GM19395 (cell line): ENCODE data around the gene SEC23B.
"Not testable (repeated sequence)": the region's sequence is repeated elsewhere in the genome, so short reads cannot be mapped to it uniquely, and the experiment has no call there.

Experiments
- ATAC-seq: cut with Tn5 transposase; IDR thresholded peaks from one replicate; pipeline ENCODE4 v1.9.1; 2021; ENCODE audit warnings: mild to moderate bottlenecking, moderate library complexity; ENCODE audit not compliant: unreplicated experiment

Gene SEC23B

DNA sequence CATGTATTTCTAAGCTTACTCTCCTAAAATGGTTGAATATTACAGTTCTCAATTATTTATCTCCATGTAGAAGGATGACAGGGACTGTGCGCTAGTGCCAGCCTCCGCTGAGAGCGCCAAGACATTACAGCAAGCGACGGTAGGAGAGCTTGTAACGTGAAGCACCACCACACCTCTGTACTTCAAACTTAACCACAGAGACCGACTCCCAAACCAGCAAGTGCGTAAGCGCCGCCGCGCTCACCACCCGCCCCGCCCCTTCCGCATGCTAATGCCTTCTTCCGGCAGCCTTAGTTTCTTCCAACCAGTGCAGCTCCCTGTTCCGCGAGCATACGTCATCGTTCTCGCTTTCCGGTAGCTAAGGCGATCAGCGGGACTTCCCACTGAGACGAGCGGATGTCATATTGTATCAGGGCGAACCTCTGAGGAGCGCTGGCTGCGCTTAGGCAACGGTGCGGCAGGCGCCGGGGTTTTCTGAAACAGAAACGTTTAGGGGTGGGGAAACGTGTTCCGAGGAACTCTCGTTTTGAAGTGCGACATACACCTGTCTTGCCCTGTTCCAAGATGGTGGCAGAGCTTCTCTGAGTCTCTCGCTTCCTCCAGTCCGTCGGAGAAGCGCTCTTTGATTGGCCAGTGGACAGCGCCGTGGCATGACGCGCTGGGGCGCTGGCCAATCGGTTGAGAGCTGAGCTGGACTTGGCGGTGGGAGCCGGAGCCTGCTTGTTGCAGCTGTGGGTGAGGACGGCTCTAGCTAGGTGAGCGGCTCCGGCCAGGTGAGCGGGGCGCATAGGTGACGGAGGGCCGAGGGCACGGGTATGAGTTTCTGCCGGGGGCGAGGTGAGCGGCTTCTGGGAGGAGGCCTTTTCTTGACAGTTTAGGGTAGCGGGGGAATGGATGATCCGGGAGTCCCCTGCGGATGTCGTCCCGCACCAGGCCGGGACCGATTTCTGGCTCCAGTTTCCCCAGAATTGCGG is at the start of gene SEC23B:
SEC23B (plus strand) TSS at position 723 of the 974 bp plus-strand sequence. CDS start 2,896 bp downstream, outside the sequence.
- ATAC-seq: peak; percentile 96

DNA sequence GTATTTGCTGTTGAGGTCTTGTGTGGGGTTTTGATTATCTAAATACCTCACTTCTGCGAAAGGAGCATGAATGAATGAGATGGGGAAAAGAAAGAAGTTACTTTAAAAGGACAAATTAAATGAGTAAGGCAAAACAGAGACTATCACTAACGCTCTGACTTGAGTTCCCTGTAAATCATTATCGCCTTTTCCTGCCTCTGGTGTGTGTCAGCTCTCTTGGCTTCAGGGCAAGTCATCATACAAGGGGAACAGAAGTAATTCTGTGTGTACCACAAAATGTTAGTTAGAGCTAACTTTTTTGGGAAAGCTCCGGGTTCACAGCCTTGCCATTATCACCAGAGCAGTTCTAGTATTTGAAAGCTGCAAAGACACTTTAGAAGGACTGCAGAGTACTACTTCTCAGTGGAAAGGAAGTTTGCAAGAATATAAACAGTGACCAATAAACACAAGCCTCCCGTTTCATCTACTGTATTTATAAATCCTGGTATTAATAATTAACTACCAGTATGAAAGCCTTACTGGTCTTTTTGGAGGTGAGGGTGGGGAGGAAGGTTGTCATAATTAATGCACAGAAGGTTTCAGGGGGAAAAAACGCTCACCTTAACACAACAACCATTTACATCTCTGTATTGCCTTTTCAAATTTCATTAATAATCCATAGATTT is 42.1 kb upstream of the SEC23B start:
- no peak for ATAC-seq

GRCh38 chr20:18466574-18466893 is 41.2 kb upstream of the SEC23B start:
- ATAC-seq: peak; percentile 29

DNA sequence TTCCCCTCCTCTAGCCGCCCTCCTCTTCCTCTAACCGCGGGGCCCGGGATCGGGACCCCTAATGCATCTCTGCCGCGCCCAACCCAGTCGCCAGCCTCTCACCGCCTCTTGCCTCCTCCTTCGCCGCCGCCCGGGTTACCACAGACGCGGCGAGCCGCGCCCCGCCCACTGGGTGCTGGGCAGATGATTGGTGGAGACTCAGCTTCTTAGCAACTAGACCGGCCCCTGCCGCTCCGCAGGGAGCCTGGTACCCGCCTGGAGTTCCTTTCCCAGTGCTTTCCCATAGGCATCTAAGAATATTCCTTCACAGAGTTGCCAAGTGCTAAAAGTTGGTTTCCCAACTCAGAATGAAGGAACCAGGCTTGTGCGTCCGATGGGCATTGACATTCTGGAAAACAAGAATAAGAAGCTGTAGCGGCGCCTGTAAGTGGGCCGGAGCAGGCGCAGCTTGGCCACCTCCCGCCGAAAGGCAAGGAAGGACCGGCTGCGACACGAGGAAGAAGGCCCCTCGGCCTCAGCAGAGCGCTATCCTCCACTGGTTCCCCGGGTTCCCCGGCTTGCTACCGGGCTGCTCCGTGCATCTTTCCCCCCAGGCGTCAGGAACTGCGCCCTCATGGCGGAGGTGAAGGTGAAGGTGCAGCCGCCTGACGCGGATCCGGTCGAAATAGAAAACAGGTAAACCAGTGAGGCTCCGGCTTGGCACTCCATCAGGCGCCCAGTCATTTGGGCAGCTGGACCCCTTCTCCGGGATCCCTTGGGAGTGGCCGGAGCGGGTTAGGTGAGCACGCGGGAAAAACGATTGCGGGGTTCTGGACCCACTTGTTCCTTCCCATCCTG is 40.6 kb upstream of the SEC23B start, which contains the start of the genes DZANK1 and POLR3F:
DZANK1 (minus strand) TSS at position 137 of the 837 bp plus-strand sequence. CDS start 1,672 bp downstream, outside the sequence.
POLR3F (plus strand) TSS at position 497 of the 837 bp plus-strand sequence; CDS start at position 614, 117 bp downstream.
- ATAC-seq: peak; percentile 97

- no peak for ATAC-seq
Observed at GRCh38 chr20:18477218-18477617, 30.5 kb upstream of the SEC23B start.

GRCh38 chr20:18477821-18478220 is 29.9 kb upstream of the SEC23B start:
- ATAC-seq: no peak

- no peak for ATAC-seq
Observed at GRCh38 chr20:18481596-18481995, 26.1 kb upstream of the SEC23B start.

DNA sequence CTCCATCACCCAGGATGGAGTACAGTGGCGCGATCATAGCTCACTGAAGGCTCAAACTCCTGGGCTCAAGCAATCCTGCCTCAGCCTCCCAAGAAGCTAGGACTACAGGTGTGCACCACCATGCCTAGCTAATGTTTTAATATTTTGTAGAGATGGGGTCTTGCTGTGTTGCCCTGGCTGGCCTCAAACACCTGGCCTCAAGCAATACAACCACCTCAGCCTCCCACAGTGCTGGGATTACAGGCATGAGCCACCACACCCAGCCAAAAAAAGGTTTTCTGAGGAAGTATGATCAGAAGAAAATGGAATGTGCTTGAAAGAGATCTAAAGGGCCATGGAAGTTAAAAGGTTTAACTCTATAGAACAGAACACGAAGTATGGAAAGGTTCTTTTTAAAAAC is 19.4 kb upstream of the SEC23B start:
- ATAC-seq: no peak

- ATAC-seq: no peak
Observed at GRCh38 chr20:18496042-18496441, 11.7 kb upstream of the SEC23B start.

DNA sequence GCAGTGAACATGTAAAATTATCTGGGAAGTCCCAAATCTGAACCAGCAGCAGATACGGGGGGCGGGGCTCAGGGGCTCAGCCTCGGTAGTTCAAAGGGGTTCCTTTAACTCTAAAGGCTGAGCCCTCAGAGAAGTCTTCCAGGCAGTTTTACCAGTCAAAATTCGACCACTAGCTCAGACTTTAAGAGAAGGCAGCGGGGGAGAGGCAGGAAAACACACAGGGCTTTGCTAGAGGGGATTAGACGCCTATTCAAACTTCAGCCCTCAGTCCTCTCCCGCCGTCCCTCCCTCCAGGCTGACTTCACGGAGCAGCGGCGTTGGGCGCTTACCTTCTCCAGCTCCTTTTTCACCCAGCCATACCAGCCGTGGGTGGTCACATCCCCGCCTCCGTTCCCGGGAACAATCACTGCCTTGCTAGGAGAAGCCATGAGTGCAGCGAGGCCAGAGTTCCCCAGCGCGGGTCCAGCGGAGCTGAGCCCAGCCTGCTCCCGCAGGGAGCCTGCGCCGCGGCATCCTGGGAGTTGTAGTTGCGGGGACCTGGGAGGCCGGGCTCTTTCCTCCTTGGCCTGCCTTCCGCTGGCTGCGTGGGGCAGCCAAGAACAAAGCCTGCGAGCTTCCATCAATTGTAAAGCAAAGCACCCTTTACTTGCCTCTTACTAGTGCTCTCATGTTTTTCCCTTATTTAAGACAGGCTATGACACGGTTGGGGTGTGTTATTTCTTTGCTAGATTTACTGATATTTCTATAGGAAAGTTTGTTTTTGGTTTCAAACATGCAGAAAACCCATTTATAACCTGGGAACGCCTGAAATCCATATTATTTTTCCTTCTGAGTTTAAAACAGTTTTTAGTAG is 10.8 kb upstream of the SEC23B start, which contains the start of gene RBBP9:
RBBP9 (minus strand) TSS at position 486 of the 853 bp plus-strand sequence; CDS start at position 428, 58 bp downstream.
- ATAC-seq: peak; percentile 98

GRCh38 chr20:18497603-18498002 is 10.1 kb upstream of the SEC23B start:
- ATAC-seq: no peak

DNA sequence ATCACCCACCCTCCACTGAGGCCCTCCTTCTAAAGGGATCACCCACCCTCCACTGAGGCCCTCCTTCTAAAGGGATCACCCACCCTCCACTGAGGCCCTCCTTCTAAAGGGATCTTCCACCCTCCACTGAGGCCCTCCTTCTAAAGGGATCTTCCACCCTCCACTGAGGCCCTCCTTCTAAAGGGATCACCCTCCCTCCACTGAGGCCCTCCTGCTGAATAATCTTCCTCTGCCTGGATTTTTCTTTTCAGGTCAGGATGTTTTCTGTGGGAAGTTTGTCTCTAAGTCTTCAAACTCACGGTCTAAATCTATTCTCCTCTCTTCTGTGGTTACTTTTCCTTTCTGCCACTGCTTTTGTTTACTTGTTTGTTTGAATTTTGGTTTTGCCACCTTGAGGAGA is 6.1 kb upstream of the SEC23B start:
- not testable (repeated sequence) for ATAC-seq

DNA sequence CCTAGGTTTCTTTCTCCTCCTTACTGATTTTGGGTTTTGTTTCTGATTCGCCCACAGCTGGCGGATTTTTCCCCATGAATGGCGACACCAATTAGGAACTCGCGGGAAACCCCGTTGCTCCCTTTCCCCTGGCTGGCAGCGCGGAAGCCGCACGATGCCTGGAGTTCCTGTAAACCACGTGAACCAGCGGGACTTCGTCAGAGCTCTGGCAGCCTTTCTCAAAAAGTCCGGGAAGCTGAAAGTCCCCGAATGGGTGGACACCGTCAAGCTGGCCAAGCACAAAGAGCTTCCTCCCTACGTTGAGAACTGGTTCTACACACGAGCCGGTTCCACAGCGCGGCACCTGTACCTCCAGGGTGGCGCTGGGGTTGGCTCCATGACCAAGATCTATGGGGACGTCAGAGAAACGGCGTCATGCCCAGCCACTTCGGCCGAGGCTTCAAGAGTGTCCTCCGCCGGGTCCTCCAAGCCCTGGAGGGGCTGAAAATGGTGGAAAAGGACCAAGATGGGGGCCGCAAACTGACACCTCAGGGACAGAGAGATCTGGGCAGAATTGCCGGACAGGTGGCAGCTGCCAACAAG is 3.2 kb upstream of the SEC23B start:
- ATAC-seq: no peak

DNA sequence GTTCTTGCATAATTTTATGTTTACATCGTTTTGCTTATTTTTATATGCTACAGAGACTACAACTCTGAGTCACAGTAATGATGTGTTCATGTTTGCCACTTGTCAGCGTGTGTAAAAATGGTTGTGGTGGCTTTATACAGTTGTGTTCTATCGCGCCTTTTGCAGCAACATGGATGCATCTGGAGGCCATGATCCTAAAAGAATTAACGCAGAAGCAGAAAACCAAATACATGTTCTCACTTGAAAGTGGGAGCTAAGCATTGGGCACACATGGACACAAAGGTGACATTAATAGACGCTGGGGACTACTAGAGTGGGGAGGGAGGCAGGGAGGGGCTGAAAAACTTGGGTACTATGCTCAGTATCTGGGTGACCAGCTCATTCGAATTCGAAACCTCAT is 996 bp upstream of the SEC23B start:
- no peak for ATAC-seq

DNA sequence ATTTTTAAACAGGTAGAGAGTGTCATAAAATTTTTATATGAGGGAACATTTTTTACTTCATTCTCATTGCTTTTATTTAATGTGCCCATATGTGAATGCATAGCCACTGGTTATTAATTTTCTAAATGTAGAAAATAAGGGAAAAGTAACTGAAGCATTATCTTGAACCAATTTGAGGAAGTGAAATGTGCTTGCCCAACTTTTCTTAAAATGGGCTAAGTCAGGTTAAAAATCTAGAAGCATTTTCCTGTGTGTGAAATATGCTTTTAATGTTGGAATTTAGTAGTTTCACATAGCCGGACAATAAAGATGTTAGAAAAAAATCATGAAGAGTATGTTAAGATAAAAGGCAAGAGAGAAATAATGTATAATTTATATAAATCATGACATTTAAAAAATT is 3.8 kb downstream of the SEC23B start:
- no peak for ATAC-seq

- ATAC-seq: no peak
Observed at GRCh38 chr20:18513208-18513607, 5.5 kb downstream of the SEC23B start.

- ATAC-seq: no peak
Observed at GRCh38 chr20:18514127-18514526, 6.4 kb downstream of the SEC23B start.

- no peak for ATAC-seq
Observed at GRCh38 chr20:18515973-18516372, 8.2 kb downstream of the SEC23B start.

GRCh38 chr20:18522066-18522465 is 14.3 kb downstream of the SEC23B start:
- not testable (repeated sequence) for ATAC-seq
